WTC11 (cell line): Measurements from ENCODE around the gene FYN. TPM values are rescaled to one million over a fixed set of nuclear protein-coding genes. Genes with fewer than 3 reads are reported as not detected.

Source experiments
- ATAC-seq: fragments of 200-7000 bp; cut with Tn5 transposase; 2 replicates; pipeline ENCODE4 v1.10.0; 2021; ENCODE audit warnings: mild to moderate bottlenecking, moderate library complexity
- CTCF ChIA-PET: fragments of 300-600 bp; sonication (Branson Sonifier 250); formaldehyde crosslinking; loops from one replicate; lab custom pipeline; 2021; ENCODE audit warnings: antibody characterized with exemption; lab: Charles Lee
- POLR2A ChIA-PET: fragments of 350-600 bp; sonication (Branson Sonifier 250); formaldehyde crosslinking; loops from one replicate; lab custom pipeline; 2021; ENCODE audit warnings: antibody characterized with exemption; lab: Charles Lee
- DNase-seq: peaks from one replicate; pipeline ENCODE4 v3.0.0; 2021; ENCODE audit warnings: low spot score
- H3K27ac Mint-ChIP-seq: 2 replicates; pipeline ENCODE4 v1.8.0; 2021; ENCODE audit warnings: mixed read lengths
- H3K27me3 Mint-ChIP-seq: 2 replicates; pipeline ENCODE4 v1.8.0; 2021; ENCODE audit warnings: low read depth, mild to moderate bottlenecking, moderate library complexity, mixed read lengths
- H3K36me3 Mint-ChIP-seq: 2 replicates; pipeline ENCODE4 v1.8.0; 2021; ENCODE audit warnings: mixed read lengths
- H3K4me1 Mint-ChIP-seq: 2 replicates; pipeline ENCODE4 v1.8.0; 2022; ENCODE audit warnings: mixed read lengths
- H3K4me3 Mint-ChIP-seq: 2 replicates; pipeline ENCODE4 v1.8.0; 2021; ENCODE audit warnings: mild to moderate bottlenecking, moderate library complexity, mixed read lengths
- H3K9me3 Mint-ChIP-seq: 2 replicates; pipeline ENCODE4 v1.8.0; 2021; ENCODE audit warnings: mixed read lengths
- E2F1 ChIP-seq: sonication (generic); formaldehyde crosslinking; IDR thresholded peaks from 2 replicates; pipeline ENCODE4 v1.8.0; 2022; ENCODE audit warnings: mild to moderate bottlenecking, missing genetic modification reagents
- E2F4 ChIP-seq: sonication (generic); formaldehyde crosslinking; IDR thresholded peaks from 2 replicates; pipeline ENCODE4 v1.8.1; 2022; ENCODE audit warnings: low read depth, mild to moderate bottlenecking, moderate library complexity, missing genetic modification reagents, borderline replicate concordance
- FOXP1 ChIP-seq: sonication (generic); formaldehyde crosslinking; IDR thresholded peaks from 2 replicates; pipeline ENCODE4 v1.8.0; 2022; ENCODE audit warnings: missing genetic modification reagents, mild to moderate bottlenecking, moderate library complexity, borderline replicate concordance
- HMGXB4 ChIP-seq: sonication (generic); formaldehyde crosslinking; IDR thresholded peaks from 2 replicates; pipeline ENCODE4 v1.8.1; 2023; ENCODE audit warnings: mild to moderate bottlenecking, moderate library complexity, missing genetic modification reagents
- KAT7 ChIP-seq: sonication (generic); formaldehyde crosslinking; IDR thresholded peaks from 2 replicates; pipeline ENCODE4 v1.8.1; 2023; ENCODE audit warnings: missing genetic modification reagents, mild to moderate bottlenecking, borderline replicate concordance
- MXD4 ChIP-seq: fragments of 250-450 bp; sonication (Bioruptor Pico); IDR thresholded peaks from 2 replicates; pipeline ENCODE4 v1.8.0; 2021; ENCODE audit warnings: mild to moderate bottlenecking, moderate library complexity, borderline replicate concordance
- NFATC4 ChIP-seq: fragments of 250-450 bp; sonication (Bioruptor Pico); IDR thresholded peaks from 2 replicates; pipeline ENCODE4 v1.9.0; 2021; ENCODE audit warnings: mild to moderate bottlenecking
- NFYB ChIP-seq: sonication (generic); formaldehyde crosslinking; conservative IDR thresholded peaks from 2 replicates; pipeline ENCODE4 v1.8.0; 2022; ENCODE audit warnings: low read depth, missing genetic modification reagents
- PRRX2 ChIP-seq: fragments of 250-450 bp; sonication (Bioruptor Pico); IDR thresholded peaks from 2 replicates; pipeline ENCODE4 v1.8.0; 2021; ENCODE audit warnings: mild to moderate bottlenecking
- SOX15 ChIP-seq: fragments of 250-450 bp; sonication (Bioruptor Pico); IDR thresholded peaks from 2 replicates; pipeline ENCODE4 v1.9.0; 2021; ENCODE audit warnings: mild to moderate bottlenecking
- TEAD1 ChIP-seq: sonication (generic); formaldehyde crosslinking; IDR thresholded peaks from 2 replicates; pipeline ENCODE4 v1.8.0; 2022; ENCODE audit warnings: mild to moderate bottlenecking, missing genetic modification reagents
- TP53 ChIP-seq: sonication (generic); formaldehyde crosslinking; IDR thresholded peaks from 2 replicates; pipeline ENCODE4 v1.8.1; 2023; ENCODE audit warnings: mild to moderate bottlenecking, missing genetic modification reagents
- ZNF263 ChIP-seq: sonication (generic); formaldehyde crosslinking; IDR thresholded peaks from 2 replicates; pipeline ENCODE4 v1.8.1; 2022; ENCODE audit warnings: low read depth, mild to moderate bottlenecking, moderate library complexity, missing genetic modification reagents
- ZNF396 ChIP-seq: fragments of 250-450 bp; sonication (Bioruptor Pico); IDR thresholded peaks from 2 replicates; pipeline ENCODE4 v1.8.0; 2021; ENCODE audit warnings: mild to moderate bottlenecking, moderate library complexity, borderline replicate concordance
- total RNA-seq: library from RNA; stranded (reverse); gene quantifications from 3 replicates; pipeline ENCODE4 v1.2.3, GENCODE V29; 2021
- TF ChIP-seq, protein P1 (sequence below): sonication (generic); formaldehyde crosslinking; IDR thresholded peaks from 2 replicates; pipeline ENCODE4 v1.8.1; 2023; ENCODE audit warnings: mild to moderate bottlenecking, missing genetic modification reagents, moderate library complexity
- TF ChIP-seq, protein P2 (sequence below): sonication (generic); formaldehyde crosslinking; IDR thresholded peaks from 2 replicates; pipeline ENCODE4 v1.8.1; 2023; ENCODE audit warnings: mild to moderate bottlenecking, missing genetic modification reagents, borderline replicate concordance
- TF ChIP-seq, protein P3 (sequence below): sonication (generic); formaldehyde crosslinking; IDR thresholded peaks from 2 replicates; pipeline ENCODE4 v1.8.1; 2022; ENCODE audit warnings: mild to moderate bottlenecking, moderate library complexity, missing genetic modification reagents
- TF ChIP-seq, protein P4 (sequence below): sonication (generic); formaldehyde crosslinking; IDR thresholded peaks from 2 replicates; pipeline ENCODE4 v1.8.0; 2023; ENCODE audit warnings: missing genetic modification reagents, mild to moderate bottlenecking, borderline replicate concordance
- TF ChIP-seq, protein P5 (sequence below): sonication (generic); formaldehyde crosslinking; IDR thresholded peaks from 2 replicates; pipeline ENCODE4 v1.8.1; 2023; ENCODE audit warnings: mild to moderate bottlenecking, missing genetic modification reagents

The FYN gene
- total RNA-seq, 1 experiment from 2014 or later, result 63.9 TPM

DNA sequence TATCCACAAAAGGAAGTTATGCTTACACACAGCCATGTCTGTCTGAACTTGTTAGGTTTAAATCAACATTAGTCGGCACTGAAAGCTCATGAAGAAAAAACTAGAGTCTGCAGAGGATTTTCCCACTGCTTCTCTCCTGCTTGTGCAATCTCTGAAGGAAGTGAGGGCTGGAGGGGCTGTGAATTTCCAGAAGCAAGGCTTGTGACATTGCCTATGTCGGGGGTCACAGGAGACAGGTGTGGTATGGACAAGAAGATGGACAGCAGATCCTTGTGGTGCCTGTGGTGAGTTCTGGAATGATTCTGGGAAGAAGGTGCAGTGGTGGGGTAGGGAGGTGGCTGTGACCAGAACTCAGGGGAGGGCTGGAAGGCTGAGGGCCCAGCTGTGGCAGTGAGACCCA is 183.3 kb downstream of the FYN start (continued):
- TF ChIP-seq PRRX2 (CRISPR knock-in tag), result no peak

GRCh38 chr6:111689419-111689818 is 183.8 kb downstream of the FYN start:
- no peak for DNase-seq
- H3K36me3 Mint-ChIP-seq, result peaks cover 12% of the 10 kb centered on the region; the same call in 1 of the 2 replicates
- no peak overlapping the region for H3K4me3 Mint-ChIP-seq
- peaks cover 20% of the 10 kb centered on the region for H3K4me1 Mint-ChIP-seq
- ChIA-PET POLR2A (interaction anchor here (0.6 kb wide), 1 partner anchor 9 kb away, joined by 3 read pairs; no protein-coding TSS in a partner anchor), CTCF (no interaction called here)
- H3K27me3 Mint-ChIP-seq, result no peaks in the 10 kb centered on the region
- no peak overlapping the region for H3K27ac Mint-ChIP-seq
- ATAC-seq, result no peak
- H3K9me3 Mint-ChIP-seq, result no peaks in the 10 kb centered on the region
- TF ChIP-seq SOX15 (CRISPR knock-in tag) (no peak), HMGXB4 (CRISPR knock-in tag) (no peak), NFATC4 (CRISPR knock-in tag) (no peak), E2F1 (no peak), E2F4 (CRISPR knock-in tag) (no peak), MXD4 (CRISPR knock-in tag) (no peak), TEAD1 (CRISPR knock-in tag) (no peak), NFYB (CRISPR knock-in tag) (no peak), TP53 (CRISPR knock-in tag) (no peak), FOXP1 (CRISPR knock-in tag) (no peak), ZNF263 (CRISPR knock-in tag) (no peak), ZNF396 (no peak), KAT7 (CRISPR knock-in tag) (no peak)
- TF ChIP-seq, protein P1, sequence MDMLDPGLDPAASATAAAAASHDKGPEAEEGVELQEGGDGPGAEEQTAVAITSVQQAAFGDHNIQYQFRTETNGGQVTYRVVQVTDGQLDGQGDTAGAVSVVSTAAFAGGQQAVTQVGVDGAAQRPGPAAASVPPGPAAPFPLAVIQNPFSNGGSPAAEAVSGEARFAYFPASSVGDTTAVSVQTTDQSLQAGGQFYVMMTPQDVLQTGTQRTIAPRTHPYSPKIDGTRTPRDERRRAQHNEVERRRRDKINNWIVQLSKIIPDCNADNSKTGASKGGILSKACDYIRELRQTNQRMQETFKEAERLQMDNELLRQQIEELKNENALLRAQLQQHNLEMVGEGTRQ (CRISPR knock-in tag), result no peak
- TF ChIP-seq, protein P2, sequence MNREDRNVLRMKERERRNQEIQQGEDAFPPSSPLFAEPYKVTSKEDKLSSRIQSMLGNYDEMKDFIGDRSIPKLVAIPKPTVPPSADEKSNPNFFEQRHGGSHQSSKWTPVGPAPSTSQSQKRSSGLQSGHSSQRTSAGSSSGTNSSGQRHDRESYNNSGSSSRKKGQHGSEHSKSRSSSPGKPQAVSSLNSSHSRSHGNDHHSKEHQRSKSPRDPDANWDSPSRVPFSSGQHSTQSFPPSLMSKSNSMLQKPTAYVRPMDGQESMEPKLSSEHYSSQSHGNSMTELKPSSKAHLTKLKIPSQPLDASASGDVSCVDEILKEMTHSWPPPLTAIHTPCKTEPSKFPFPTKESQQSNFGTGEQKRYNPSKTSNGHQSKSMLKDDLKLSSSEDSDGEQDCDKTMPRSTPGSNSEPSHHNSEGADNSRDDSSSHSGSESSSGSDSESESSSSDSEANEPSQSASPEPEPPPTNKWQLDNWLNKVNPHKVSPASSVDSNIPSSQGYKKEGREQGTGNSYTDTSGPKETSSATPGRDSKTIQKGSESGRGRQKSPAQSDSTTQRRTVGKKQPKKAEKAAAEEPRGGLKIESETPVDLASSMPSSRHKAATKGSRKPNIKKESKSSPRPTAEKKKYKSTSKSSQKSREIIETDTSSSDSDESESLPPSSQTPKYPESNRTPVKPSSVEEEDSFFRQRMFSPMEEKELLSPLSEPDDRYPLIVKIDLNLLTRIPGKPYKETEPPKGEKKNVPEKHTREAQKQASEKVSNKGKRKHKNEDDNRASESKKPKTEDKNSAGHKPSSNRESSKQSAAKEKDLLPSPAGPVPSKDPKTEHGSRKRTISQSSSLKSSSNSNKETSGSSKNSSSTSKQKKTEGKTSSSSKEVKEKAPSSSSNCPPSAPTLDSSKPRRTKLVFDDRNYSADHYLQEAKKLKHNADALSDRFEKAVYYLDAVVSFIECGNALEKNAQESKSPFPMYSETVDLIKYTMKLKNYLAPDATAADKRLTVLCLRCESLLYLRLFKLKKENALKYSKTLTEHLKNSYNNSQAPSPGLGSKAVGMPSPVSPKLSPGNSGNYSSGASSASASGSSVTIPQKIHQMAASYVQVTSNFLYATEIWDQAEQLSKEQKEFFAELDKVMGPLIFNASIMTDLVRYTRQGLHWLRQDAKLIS (CRISPR knock-in tag), result no peak
- TF ChIP-seq, protein P3, sequence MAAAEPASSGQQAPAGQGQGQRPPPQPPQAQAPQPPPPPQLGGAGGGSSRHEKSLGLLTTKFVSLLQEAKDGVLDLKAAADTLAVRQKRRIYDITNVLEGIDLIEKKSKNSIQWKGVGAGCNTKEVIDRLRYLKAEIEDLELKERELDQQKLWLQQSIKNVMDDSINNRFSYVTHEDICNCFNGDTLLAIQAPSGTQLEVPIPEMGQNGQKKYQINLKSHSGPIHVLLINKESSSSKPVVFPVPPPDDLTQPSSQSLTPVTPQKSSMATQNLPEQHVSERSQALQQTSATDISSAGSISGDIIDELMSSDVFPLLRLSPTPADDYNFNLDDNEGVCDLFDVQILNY (CRISPR knock-in tag), result no peak
- TF ChIP-seq, protein P4, sequence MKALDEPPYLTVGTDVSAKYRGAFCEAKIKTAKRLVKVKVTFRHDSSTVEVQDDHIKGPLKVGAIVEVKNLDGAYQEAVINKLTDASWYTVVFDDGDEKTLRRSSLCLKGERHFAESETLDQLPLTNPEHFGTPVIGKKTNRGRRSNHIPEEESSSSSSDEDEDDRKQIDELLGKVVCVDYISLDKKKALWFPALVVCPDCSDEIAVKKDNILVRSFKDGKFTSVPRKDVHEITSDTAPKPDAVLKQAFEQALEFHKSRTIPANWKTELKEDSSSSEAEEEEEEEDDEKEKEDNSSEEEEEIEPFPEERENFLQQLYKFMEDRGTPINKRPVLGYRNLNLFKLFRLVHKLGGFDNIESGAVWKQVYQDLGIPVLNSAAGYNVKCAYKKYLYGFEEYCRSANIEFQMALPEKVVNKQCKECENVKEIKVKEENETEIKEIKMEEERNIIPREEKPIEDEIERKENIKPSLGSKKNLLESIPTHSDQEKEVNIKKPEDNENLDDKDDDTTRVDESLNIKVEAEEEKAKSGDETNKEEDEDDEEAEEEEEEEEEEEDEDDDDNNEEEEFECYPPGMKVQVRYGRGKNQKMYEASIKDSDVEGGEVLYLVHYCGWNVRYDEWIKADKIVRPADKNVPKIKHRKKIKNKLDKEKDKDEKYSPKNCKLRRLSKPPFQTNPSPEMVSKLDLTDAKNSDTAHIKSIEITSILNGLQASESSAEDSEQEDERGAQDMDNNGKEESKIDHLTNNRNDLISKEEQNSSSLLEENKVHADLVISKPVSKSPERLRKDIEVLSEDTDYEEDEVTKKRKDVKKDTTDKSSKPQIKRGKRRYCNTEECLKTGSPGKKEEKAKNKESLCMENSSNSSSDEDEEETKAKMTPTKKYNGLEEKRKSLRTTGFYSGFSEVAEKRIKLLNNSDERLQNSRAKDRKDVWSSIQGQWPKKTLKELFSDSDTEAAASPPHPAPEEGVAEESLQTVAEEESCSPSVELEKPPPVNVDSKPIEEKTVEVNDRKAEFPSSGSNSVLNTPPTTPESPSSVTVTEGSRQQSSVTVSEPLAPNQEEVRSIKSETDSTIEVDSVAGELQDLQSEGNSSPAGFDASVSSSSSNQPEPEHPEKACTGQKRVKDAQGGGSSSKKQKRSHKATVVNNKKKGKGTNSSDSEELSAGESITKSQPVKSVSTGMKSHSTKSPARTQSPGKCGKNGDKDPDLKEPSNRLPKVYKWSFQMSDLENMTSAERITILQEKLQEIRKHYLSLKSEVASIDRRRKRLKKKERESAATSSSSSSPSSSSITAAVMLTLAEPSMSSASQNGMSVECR (CRISPR knock-in tag), result no peak
- TF ChIP-seq, protein P5, sequence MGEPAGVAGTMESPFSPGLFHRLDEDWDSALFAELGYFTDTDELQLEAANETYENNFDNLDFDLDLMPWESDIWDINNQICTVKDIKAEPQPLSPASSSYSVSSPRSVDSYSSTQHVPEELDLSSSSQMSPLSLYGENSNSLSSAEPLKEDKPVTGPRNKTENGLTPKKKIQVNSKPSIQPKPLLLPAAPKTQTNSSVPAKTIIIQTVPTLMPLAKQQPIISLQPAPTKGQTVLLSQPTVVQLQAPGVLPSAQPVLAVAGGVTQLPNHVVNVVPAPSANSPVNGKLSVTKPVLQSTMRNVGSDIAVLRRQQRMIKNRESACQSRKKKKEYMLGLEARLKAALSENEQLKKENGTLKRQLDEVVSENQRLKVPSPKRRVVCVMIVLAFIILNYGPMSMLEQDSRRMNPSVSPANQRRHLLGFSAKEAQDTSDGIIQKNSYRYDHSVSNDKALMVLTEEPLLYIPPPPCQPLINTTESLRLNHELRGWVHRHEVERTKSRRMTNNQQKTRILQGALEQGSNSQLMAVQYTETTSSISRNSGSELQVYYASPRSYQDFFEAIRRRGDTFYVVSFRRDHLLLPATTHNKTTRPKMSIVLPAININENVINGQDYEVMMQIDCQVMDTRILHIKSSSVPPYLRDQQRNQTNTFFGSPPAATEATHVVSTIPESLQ (CRISPR knock-in tag), result no peak
